Activated CD4-positive, alpha-beta T cell treated with anti-CD3 and anti-CD28 coated beads, Interleukin-2, Interleukin-4, amounts not matched to agents 100 ng/mL and 50 ng/mL, durations not matched to agents 16 hours and 8 hours (primary cell): ENCODE measurements around the gene RNF217.
A peak's percentile ranks its signal among the peaks of the same experiment; 100 is the strongest.
"Not testable (repeated sequence)": the region's sequence is repeated elsewhere in the genome, so short reads cannot be mapped to it uniquely, and the experiment has no call there.

Experiments
- DNase-seq: peaks from one replicate; pipeline ENCODE4 v3.0.0-alpha.2; 2020; ENCODE audit warnings: low spot score

The RNF217 gene

GRCh38 chr6:125058546-125058945, 96.3 kb downstream of the RNF217 start:
- no peak for DNase-seq

DNA sequence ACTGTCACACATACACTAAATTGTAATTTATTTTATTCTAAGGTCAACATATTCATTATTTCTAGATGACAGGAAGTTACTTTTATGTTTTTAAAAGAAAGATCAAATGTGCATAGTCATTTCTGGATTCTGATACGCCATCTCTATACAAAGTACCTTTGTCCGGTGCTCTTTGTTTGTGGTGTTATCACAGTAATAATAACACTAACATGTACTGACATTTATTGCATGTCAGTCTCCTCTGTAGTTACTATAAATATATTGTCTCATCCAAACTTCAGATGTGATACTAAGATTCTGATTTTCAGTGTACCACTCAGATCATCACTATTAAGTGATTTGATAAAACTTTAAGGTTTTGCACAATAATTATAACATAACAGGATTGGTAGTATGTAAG, 101.1 kb downstream of the RNF217 start:
- no peak for DNase-seq

DNA sequence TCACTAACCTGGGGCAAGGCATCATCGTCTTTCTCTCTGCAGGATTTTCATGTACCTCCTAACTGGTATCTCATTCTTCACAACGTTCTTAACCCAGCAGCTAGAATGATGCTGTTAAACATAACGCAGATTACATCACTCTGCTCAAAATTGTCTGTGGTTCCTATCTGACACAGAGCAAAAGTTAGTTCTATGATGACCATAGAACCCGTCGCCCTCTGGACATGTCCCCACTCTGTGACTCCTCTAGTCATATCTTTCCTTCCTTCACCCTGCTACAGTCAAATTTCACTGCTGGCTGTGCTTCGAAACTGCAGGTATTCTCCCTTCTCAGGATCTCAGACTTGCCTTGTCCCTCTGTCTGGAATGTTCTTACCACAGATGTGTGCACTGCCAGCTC, 103.9 kb downstream of the RNF217 start:
- DNase-seq = no peak

DNA sequence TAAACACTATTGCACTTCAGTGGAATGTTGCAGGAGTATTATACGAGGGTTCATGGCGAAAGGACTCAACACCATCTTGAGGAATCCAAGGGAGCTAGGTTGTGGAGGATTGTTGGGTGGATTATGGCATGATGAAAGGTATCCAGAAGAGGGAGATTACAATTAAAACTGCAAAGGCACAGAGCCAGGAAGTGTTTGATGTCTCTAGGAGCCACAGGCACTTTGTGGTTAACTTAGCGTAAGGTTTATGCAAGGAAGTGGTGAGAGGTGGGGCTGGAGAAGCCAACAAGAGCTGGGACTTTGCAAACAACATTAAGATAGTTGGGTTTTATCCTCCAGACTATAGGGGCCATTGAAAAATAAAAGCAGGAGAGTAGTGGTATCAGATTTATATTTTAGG, 104.7 kb downstream of the RNF217 start:
- DNase-seq = peak; percentile 34

- DNase-seq = no peak
Measured at GRCh38 chr6:125067552-125067951, 105.3 kb downstream of the RNF217 start.

- no peak for DNase-seq
Measured at GRCh38 chr6:125073071-125073470, 110.8 kb downstream of the RNF217 start.

- no peak for DNase-seq
Measured at GRCh38 chr6:125074120-125074519, 111.9 kb downstream of the RNF217 start.

DNA sequence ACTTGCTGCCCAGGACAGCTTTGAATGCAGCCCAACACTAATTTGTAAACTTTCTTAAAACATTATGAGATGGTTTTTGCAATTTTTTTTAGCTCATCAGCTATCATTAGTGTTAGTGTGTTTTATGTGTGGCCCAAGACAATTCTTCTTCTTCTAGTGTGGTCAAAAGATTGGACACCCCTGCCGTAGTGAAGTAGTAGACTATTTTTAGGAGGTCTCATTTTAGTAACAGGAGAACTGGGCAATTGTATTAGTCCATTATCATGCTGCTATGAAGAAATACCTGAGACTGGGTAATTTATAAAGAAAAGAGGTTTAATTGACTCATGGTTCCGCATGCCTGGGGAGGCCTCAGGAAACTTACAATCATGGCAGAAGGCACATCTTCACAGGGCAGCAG, 112.8 kb downstream of the RNF217 start:
- DNase-seq = not testable (repeated sequence)

DNA sequence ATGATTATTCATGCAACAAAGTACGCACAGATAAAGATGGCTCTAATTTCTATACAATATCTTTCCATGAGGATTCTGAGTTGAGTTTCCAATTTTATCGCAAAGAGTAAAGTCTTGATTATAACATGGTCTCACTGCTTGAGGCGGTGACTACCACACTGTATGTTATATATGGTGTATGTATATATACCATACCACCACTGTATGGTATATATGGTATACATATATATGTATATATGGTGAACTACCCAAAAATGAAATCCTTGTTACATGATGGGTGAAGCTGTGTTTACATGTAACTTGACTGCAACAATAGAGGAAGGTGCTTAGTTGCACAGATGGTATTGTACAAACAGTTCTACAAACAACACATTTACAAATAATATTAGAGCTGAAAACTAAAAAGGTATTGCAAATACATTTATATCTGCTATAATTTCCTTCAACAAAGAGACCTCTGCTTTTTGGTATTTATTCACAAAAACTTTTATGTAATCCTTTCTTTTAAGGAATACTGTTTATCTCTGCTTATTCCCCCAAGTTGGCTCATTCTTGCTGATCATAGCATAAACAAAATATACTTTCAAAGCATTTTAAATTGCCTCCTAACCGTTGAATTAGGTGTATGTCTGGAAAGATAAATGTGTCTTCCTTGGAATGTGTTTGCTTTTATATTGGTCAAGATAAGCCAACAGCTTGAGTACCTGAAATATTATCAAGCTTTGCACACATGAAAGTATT, 113.7 kb downstream of the RNF217 start:
- no peak for DNase-seq

DNA sequence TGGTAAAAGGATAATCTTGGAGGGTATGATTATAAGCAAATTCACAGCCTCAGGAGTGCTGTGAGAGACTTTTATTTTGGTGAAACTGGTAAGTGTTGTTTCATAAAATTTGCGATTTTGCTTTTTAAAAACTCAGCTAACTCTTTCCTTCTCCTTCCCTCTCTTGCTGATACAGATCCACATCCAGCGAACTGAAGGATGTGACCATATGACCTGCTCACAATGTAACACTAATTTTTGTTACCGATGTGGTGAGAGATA, 114.2 kb downstream of the RNF217 start:
- no peak for DNase-seq

DNA sequence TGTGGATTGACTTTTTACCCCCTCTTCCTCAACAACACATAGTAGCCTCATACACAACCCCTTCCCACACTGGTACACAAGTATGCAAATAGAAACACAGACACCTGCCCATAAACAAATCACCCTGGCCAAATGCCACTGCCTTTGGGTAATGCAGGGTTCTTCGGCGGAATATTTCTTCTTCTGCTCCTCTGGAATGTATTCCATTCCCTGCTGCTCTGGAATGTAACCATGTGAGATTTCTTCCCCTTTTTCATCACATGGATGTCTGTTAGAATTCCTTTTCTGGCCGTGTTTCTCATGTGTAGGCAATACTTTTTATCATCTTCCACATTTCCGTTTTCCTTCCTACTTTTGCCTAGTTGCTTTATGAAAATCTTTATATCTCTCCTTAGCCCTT, 115.2 kb downstream of the RNF217 start:
- DNase-seq = no peak

- no peak for DNase-seq
Measured at GRCh38 chr6:125078602-125079321, 116.5 kb downstream of the RNF217 start.

- no peak for DNase-seq
Measured at GRCh38 chr6:125082908-125083683, 120.9 kb downstream of the RNF217 start.

DNA sequence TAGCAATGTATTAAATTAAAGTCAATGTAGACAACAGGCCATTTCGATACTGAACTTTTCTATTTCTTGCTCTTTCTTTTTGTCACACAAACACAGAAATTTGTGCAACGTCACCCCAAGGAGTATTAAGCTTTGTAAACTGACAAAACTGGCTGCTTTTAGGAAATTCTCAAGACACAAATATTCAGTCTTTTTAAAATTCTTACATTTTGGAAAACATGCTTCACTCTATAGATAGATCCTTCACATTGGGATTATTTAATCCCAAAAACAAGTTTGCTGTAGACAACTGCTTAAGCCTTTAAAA, 121.4 kb downstream of the RNF217 start:
- DNase-seq = no peak

- no peak for DNase-seq
Measured at GRCh38 chr6:125086716-125087115, 124.5 kb downstream of the RNF217 start.

DNA sequence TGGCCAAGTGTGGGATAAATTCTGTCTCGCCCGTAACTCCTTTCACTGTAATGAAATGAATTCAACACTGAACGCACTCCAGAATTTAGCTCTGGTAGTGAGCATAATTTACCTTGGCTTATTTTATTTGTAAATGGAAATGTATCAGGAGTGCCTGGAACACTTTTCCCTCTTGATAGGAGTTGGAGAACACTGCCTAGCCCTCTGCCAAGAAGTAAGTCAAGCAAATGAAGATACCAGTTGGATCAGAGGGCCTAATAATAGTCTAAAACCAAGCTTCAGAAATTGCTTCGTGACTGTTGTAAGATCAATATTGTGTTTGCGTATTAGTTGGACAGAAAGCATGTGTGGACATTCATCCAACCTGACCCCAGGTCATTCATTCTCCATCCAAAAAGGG, 126.7 kb downstream of the RNF217 start:
- DNase-seq = no peak

GRCh38 chr6:125094563-125094962, 132.3 kb downstream of the RNF217 start:
- DNase-seq = no peak

DNA sequence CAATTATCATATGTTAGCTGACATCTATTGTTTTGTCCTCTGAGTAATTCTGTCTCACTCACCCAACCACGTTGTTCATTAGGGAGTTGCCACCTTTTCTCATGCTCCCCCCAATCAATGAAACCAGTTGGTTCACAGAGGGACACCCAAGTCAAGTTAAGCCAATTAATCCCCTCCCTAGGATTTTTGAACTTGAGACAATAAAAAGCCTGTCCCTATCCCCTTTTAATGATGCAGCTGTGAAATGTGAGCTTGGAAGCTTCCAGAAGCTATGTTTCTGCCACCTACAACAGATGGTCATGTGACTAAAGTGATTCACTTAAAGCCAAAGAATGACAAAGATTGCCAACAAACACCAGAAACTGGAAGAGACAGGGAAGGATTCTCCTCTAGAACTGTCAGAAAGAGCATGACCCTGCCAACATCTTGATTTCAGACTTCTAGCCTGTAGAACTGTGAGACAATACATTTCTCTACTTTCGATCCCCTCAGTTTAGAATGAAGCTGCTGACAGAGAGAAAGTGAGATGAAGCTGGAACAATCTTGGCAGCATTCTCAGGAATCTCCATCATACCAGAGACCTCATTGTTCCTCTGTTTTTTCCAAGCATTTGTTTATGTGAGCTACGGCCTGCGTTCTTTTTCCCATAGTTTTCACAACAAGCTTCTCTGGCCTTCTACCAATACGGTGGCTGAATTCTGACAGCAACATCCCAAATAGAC, 133.5 kb downstream of the RNF217 start:
- DNase-seq = no peak

DNA sequence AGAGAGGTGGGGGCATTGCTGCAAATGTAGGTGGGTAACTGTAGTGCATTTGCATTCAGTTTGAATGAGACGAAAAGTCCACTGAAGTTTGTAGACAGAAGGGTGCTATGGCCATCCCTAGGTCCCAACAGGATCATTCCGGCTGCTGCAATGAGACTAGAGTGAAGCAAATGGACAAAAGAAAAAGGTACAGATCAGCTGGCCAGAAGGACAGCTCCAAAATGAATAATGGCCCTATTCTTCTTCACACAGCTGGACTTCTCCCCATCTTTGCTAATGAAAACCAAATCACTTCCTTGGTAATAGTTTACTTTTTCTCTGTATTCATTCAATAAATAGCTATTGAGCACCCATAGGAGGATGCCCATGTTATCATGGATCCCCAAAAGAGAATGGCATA, 134.9 kb downstream of the RNF217 start:
- no peak for DNase-seq

- no peak for DNase-seq
Measured at GRCh38 chr6:125098253-125098652, 136.0 kb downstream of the RNF217 start.

- DNase-seq = peak; percentile 11
Measured at GRCh38 chr6:125099211-125100073, 137.2 kb downstream of the RNF217 start.
